IPS-20b (cell line): ENCODE measurements around the gene GPC5.

Experiments
- H3K27ac ChIP-seq: one replicate; pipeline ENCODE4 v1.5.1; 2013; ENCODE audit warnings: low read length
- H3K27me3 ChIP-seq: 2 replicates; pipeline ENCODE4 v1.6.1; 2013; ENCODE audit warnings: mild to moderate bottlenecking, low read length, inconsistent platforms; ENCODE audit not compliant: insufficient read depth
- H3K36me3 ChIP-seq: 2 replicates; pipeline ENCODE4 v1.6.1; 2013; ENCODE audit warnings: low read depth, mild to moderate bottlenecking, inconsistent platforms, low read length, moderate library complexity; ENCODE audit not compliant: insufficient read depth
- H3K4me1 ChIP-seq: 2 replicates; pipeline ENCODE4 v1.6.1; 2013; ENCODE audit warnings: mild to moderate bottlenecking, control low read depth, inconsistent platforms, low read length, moderate library complexity; ENCODE audit not compliant: insufficient read depth
- H3K4me3 ChIP-seq: 2 replicates; pipeline ENCODE4 v1.5.1; 2013; ENCODE audit warnings: mild to moderate bottlenecking, low read length, inconsistent platforms
- H3K9ac ChIP-seq: 2 replicates; pipeline ENCODE4 v1.6.1; 2013; ENCODE audit warnings: low read depth, mild to moderate bottlenecking, inconsistent platforms, low read length, moderate library complexity
- H3K9me3 ChIP-seq: 2 replicates; pipeline ENCODE4 v1.6.1; 2013; ENCODE audit warnings: mild to moderate bottlenecking, low read depth, low read length, inconsistent platforms; ENCODE audit not compliant: insufficient read depth

The GPC5 gene

DNA sequence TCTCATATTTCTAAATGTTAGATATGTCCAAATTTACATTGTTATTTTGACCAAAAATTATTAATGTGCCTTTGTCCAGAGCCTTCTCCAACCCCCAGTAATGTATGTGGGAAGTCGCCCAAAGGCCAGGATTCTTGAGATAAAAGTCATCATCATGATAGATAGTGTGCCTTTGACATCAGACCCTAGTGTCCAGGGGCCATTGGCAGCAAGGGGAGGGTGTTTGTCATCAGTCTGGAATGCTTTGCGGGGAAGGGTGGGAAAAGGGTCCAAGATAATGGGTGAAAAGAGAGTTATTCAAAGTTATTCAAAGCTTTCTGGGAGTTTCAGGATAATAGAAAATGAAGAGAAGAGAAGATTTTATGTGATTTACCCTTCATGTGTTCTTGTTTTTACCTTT, 918.6 kb downstream of the GPC5 start:
- no peak overlapping the region for H3K27ac ChIP-seq
- no peaks in the 10 kb centered on the region for H3K9me3 ChIP-seq
- H3K4me1 ChIP-seq = no peaks in the 10 kb centered on the region
- H3K4me3 ChIP-seq = no peak overlapping the region
- H3K36me3 ChIP-seq = no peaks in the 10 kb centered on the region
- H3K27me3 ChIP-seq = no peaks in the 10 kb centered on the region
- no peak overlapping the region for H3K9ac ChIP-seq

DNA sequence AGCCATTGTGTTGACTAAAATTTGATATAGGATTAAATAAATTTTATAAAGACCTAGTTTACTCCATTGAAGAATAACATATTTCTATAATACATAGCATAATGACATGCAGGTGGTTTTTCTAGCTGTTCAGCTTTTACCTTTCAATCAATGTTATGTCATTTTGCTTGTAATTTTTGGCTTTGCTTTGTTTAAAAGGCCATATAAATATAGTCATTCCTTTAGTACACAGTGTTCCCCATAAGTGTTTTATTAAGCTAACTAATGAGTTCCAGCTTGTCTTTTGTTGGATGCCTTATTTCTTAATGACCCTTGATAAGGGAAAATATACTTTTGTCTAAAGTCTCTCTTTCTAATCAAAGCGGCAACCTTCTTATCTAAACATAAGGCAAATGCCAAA, 921.9 kb downstream of the GPC5 start:
- Histone ChIP-seq H3K4me3 (no peak overlapping the region), H3K9me3 (no peaks in the 10 kb centered on the region), H3K27me3 (no peaks in the 10 kb centered on the region), H3K27ac (no peak overlapping the region), H3K9ac (no peak overlapping the region), H3K36me3 (no peaks in the 10 kb centered on the region), H3K4me1 (no peaks in the 10 kb centered on the region)

DNA sequence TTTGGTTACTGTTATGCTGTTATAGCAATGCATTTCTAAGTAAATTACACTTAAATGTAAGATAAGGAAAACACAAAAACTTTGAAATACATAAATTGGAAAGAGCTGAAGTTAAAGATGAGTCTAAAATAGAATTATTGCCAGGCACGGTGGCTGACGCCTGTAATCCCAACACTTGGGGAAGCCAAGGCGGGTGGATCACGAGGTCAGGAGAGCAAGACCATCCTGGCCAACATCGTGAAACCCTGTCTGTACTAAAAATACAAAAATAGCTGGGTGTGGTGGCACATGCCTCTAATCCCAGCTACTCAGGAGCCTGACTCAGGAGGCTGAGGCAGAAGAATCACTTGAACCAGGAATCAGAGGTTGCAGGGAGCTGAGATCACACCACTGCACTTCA, 922.8 kb downstream of the GPC5 start:
- H3K4me1 ChIP-seq = no peaks in the 10 kb centered on the region
- no peaks in the 10 kb centered on the region for H3K36me3 ChIP-seq
- H3K27me3 ChIP-seq = no peaks in the 10 kb centered on the region
- no peaks in the 10 kb centered on the region for H3K9me3 ChIP-seq
- H3K27ac ChIP-seq = no peak overlapping the region
- no peak overlapping the region for H3K9ac ChIP-seq
- no peak overlapping the region for H3K4me3 ChIP-seq

DNA sequence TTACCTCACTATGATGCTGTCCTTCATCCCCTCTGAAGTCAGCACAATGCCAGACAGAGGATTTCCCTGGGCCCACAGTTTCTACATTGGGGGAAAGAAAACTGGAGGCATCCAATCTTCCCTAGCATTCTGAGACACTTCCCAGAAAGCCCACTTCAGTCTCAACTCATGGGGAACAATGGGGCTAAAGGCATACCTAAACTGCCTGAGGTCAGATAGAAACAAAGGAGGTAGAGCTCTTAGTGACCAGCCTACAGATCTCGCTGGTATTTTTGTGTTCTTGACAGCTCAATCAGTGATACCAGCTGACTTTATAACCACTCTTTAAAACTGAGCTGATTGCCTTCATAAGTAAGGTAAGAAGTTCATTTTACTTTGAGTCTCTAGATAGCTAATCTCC, 947.2 kb downstream of the GPC5 start:
- no peak overlapping the region for H3K9ac ChIP-seq
- no peak overlapping the region for H3K27ac ChIP-seq
- H3K9me3 ChIP-seq = no peaks in the 10 kb centered on the region
- H3K36me3 ChIP-seq = no peaks in the 10 kb centered on the region
- no peaks in the 10 kb centered on the region for H3K27me3 ChIP-seq
- H3K4me3 ChIP-seq = no peak overlapping the region
- H3K4me1 ChIP-seq = no peaks in the 10 kb centered on the region

DNA sequence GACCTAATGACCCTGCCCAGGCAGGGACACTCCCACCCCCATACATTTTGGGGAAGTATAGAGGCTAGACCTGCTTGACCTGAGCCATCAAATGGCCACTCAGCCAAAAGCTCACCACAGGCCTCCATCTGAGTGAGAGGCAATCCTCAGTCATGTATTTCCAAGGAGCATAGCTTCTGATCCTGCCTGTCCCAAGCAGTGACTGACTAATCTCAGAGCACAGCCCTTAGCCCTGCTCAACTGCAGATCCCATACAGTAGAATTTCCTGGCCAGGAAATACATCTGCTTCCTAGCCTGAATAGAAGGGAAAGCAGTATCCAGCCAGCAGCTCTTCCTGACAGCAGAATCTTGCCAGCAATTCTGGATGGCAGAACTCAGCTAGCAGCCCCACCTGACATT, 947.6 kb downstream of the GPC5 start:
- Histone ChIP-seq H3K27me3 (no peaks in the 10 kb centered on the region), H3K4me3 (no peak overlapping the region), H3K9ac (no peak overlapping the region), H3K36me3 (no peaks in the 10 kb centered on the region), H3K9me3 (no peaks in the 10 kb centered on the region), H3K27ac (no peak overlapping the region), H3K4me1 (no peaks in the 10 kb centered on the region)

DNA sequence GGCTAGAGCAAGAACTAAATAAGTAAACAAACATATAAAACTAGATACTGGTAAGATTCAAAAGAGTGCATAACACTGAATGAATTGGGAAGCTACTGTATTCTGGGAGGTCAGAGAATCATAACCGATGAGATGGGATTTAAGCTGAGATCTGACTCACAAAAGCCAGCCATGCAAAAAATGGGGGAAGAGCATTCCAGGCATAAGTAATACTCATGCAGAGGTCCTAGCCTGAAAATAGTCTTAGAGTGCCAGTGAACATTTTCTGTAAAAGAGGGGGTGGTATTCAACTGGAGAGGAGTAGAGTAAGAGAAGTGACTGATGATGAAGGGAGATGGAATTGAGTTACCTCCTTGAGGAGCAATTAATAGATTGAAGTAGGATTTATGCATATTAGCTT, 956.2 kb downstream of the GPC5 start:
- Histone ChIP-seq H3K36me3 (no peaks in the 10 kb centered on the region), H3K9me3 (peaks cover 21% of the 10 kb centered on the region), H3K4me3 (no peak overlapping the region), H3K4me1 (no peaks in the 10 kb centered on the region), H3K9ac (no peak overlapping the region), H3K27ac (no peak overlapping the region), H3K27me3 (no peaks in the 10 kb centered on the region)

DNA sequence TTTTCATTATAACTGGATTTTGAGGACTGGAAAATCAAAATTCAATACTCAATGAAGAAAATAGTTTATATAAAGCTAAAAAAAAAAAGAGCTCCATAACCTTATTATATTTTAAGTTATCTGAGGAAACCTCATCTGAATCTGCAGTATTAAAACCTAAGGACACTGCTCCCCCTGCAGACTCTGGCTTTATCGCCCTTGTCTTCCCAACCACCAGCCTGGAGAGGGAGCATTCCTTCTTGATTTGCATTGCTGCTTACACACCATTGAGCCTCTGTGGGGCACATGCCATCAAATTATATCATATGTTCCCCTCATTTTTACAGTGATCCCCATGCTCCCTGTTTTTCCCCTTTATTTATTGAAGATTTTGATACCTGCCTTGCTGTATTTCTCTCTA, 956.8 kb downstream of the GPC5 start:
- no peaks in the 10 kb centered on the region for H3K27me3 ChIP-seq
- no peak overlapping the region for H3K4me3 ChIP-seq
- no peak overlapping the region for H3K27ac ChIP-seq
- peaks cover 24% of the 10 kb centered on the region for H3K9me3 ChIP-seq
- no peaks in the 10 kb centered on the region for H3K4me1 ChIP-seq
- no peaks in the 10 kb centered on the region for H3K36me3 ChIP-seq
- no peak overlapping the region for H3K9ac ChIP-seq

DNA sequence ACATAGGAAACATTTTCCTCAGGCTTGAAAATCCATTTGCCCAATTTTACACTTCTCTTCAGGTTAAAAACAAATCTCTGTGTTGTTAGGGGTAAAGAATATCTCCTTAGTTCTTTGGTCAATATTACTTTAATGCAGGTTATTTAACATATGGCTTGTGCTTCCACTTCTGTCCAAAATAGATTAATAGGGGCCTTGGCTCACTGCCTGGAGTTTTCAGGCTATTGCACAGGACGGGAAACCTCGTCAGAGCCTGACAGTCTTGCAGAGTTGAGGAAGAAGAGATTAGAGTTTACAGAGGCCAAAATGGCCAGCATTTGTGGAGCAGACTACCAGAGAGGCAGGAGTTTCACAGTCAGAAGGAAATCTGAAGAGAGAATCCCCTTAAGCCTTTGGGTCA, 964.3 kb downstream of the GPC5 start:
- Histone ChIP-seq H3K4me1 (no peaks in the 10 kb centered on the region), H3K36me3 (no peaks in the 10 kb centered on the region), H3K9me3 (peaks cover 20% of the 10 kb centered on the region), H3K27me3 (no peaks in the 10 kb centered on the region), H3K4me3 (no peak overlapping the region), H3K9ac (no peak overlapping the region), H3K27ac (no peak overlapping the region)

DNA sequence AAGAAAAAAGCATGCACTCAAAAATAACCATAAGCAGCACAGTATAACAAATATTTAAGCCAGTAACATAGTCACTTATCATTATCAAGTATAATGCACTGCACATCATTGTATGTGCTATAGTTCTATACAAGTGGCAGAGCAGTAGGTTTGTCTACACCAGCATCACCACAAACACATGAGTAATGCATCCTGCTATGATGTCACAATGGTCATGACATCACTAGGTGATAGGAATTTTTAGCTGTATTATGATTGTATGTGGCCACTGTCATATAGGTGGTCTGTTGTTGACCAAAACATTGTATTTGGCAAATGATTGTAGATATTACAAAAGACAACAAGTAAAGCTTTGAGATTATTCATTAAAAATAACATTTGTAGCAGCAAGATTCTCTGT, 967.5 kb downstream of the GPC5 start:
- no peaks in the 10 kb centered on the region for H3K9me3 ChIP-seq
- H3K27ac ChIP-seq = no peak overlapping the region
- no peaks in the 10 kb centered on the region for H3K4me1 ChIP-seq
- H3K27me3 ChIP-seq = no peaks in the 10 kb centered on the region
- no peak overlapping the region for H3K4me3 ChIP-seq
- H3K9ac ChIP-seq = no peak overlapping the region
- H3K36me3 ChIP-seq = no peaks in the 10 kb centered on the region

DNA sequence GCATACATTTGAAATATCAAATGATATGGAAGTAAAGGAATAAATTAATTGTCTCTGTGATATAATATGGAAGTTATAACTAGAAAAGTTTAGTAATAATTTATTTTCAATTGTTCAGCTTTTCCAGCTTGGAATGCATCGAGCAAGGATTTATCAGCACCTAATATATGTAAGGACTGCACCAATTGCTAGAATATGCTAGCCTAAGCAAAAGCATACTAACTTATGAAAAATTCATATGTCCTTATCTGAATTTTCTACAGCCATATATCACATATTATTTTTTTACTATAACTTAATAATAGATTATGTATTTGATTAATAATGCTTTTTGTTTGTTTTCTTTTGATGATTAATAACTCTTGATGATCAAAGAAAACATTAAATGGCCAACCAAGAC, 979.0 kb downstream of the GPC5 start:
- no peak overlapping the region for H3K4me3 ChIP-seq
- no peak overlapping the region for H3K27ac ChIP-seq
- H3K9ac ChIP-seq = no peak overlapping the region
- no peaks in the 10 kb centered on the region for H3K27me3 ChIP-seq
- no peaks in the 10 kb centered on the region for H3K36me3 ChIP-seq
- H3K9me3 ChIP-seq = no peaks in the 10 kb centered on the region
- H3K4me1 ChIP-seq = no peaks in the 10 kb centered on the region

DNA sequence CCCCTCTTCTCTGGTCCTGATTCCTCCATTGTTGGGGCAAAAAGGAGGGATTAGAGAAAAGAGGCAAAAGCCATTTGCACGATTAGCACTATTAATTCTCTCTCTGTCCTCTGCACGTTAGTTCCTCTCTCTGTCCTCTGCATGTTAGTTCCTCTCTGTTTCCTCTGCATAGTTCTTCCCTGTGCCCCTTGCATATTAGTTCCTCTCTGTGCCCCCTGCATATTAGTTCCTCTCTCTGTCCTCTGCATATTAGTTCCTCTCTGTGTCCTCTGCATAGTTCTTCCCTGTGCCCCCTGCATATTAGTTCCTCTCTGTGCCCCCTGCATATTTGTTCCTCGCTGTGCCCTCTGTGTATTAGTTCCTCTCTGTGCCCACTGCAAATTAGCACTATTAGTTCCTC, 981.0 kb downstream of the GPC5 start:
- H3K27me3 ChIP-seq = no peaks in the 10 kb centered on the region
- no peaks in the 10 kb centered on the region for H3K36me3 ChIP-seq
- no peak overlapping the region for H3K27ac ChIP-seq
- no peak overlapping the region for H3K4me3 ChIP-seq
- H3K9me3 ChIP-seq = no peaks in the 10 kb centered on the region
- H3K9ac ChIP-seq = no peak overlapping the region
- H3K4me1 ChIP-seq = no peaks in the 10 kb centered on the region

DNA sequence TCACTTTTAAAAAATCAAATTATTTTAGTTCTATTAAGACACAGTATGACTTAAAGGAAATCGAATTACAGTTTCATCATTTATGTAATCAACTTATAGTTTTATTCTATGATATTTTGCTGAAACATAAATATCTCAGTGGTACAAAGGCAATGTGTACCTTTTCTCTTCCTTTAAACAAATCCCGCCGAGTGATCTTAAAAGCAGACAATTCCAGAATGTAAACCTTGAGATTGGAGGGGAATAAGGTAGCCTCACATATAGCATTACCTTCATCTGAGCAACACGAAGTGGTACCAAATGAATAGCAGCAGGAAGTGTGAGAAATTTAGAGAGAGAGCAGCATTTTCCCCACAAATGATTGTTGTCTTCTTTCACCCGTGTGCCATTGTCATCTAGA, 986.0 kb downstream of the GPC5 start:
- Histone ChIP-seq H3K27me3 (no peaks in the 10 kb centered on the region), H3K9me3 (no peaks in the 10 kb centered on the region), H3K4me3 (no peak overlapping the region), H3K4me1 (no peaks in the 10 kb centered on the region), H3K9ac (no peak overlapping the region), H3K27ac (no peak overlapping the region), H3K36me3 (no peaks in the 10 kb centered on the region)

DNA sequence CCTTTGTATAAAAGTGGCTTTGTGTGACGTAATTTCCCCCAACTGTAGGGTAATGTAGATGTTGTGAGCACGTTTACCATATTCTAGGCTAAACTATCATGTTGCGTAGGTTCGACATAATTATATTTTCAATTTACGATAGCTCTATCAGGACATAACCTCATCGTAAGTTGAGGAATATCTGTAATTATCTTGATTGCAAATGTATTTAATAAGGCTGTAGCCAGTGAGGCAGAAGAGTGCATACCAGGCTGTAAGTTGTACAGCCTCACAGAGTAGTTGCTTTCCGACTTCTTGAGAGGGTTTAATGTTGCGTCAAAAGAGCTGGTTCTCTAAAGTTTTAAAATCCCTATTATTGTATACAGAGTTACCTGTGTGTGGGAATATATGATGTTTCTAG, 988.8 kb downstream of the GPC5 start:
- Histone ChIP-seq H3K9me3 (no peaks in the 10 kb centered on the region), H3K4me3 (no peak overlapping the region), H3K4me1 (no peaks in the 10 kb centered on the region), H3K27me3 (no peaks in the 10 kb centered on the region), H3K27ac (no peak overlapping the region), H3K9ac (no peak overlapping the region), H3K36me3 (no peaks in the 10 kb centered on the region)
